ENCODE results near the gene GRIK3. TPM values are rescaled to one million over a fixed set of nuclear protein-coding genes. Genes with fewer than 3 reads are reported as not detected.

GRIK3 gene
- polyA plus RNA-seq, 2 of the 4 experiments (the other 2 are of a cell fraction), result not detected

DNA sequence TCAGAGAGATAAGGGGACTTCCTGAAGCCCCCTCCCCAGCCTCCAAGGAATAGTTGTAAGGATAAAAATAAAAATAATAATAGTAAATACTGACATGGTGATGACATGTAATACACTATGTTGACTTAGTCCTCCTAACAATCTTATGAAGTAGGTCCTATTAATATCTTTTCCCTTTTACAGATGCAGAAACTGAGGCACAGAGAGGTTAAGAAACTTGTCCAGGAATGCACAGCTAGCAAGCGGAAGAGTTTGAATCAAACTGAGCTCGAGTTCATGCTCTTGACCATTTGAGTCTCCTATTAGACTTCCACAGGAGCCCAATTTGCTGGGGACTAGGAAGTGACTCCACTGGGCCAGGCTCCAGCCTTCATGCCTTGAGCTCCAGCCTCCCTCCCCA is 194.8 kb downstream of the GRIK3 start:
- no peak overlapping the region for H3K4me2 ChIP-seq
- FAIRE-seq, result no peak
- TF ChIP-seq ZNF302 (CRISPR knock-in tag; IDR thresholded peaks at IDR 0.05) (no peak), KDM5A (IDR thresholded peaks at IDR 0.05) (no peak), HOXB13 (CRISPR knock-in tag; IDR thresholded peaks at IDR 0.05; ENCODE audit: low read depth) (no peak), RARB (CRISPR knock-in tag; IDR thresholded peaks at IDR 0.05) (no peak), MAFK (IDR thresholded peaks at IDR 0.05; ENCODE audit: partially characterized antibody) (no peak), JUN (IDR thresholded peaks at IDR 0.05) (no peak), HEYL (CRISPR knock-in tag; IDR thresholded peaks at IDR 0.05) (no peak), FOSB (CRISPR knock-in tag; IDR thresholded peaks at IDR 0.05) (no peak), HMGXB4 (CRISPR knock-in tag; IDR thresholded peaks at IDR 0.05; ENCODE audit: borderline replicate concordance) (no peak), CTCF (IDR thresholded peaks at IDR 0.05) (no peak), POLR2A (IDR thresholded peaks at IDR 0.05; ENCODE audit: low read length) (no peak), EHMT2 (IDR thresholded peaks at IDR 0.05; ENCODE audit: low read depth) (no peak), ZC3H11A (IDR thresholded peaks at IDR 0.05) (no peak), CBX2 (IDR thresholded peaks at IDR 0.05; ENCODE audit: borderline replicate concordance, low read depth) (no peak), BHLHE40 (IDR thresholded peaks at IDR 0.05; ENCODE audit: low read depth, low read length) (no peak), TP53 (CRISPR knock-in tag; IDR thresholded peaks at IDR 0.05) (no peak), EHF (CRISPR knock-in tag; IDR thresholded peaks at IDR 0.05) (no peak), GATA3 (IDR thresholded peaks at IDR 0.05; ENCODE audit: borderline replicate concordance) (no peak), NFE2L2 (conservative IDR thresholded peaks at IDR 0.05; ENCODE audit: low read length) (no peak)
- TF ChIP-seq, protein P1, sequence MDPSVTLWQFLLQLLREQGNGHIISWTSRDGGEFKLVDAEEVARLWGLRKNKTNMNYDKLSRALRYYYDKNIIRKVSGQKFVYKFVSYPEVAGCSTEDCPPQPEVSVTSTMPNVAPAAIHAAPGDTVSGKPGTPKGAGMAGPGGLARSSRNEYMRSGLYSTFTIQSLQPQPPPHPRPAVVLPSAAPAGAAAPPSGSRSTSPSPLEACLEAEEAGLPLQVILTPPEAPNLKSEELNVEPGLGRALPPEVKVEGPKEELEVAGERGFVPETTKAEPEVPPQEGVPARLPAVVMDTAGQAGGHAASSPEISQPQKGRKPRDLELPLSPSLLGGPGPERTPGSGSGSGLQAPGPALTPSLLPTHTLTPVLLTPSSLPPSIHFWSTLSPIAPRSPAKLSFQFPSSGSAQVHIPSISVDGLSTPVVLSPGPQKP (IDR thresholded peaks at IDR 0.05; ENCODE audit: low read depth, low read length), result no peak
- ChIA-PET CTCF (interaction anchor here (1.0 kb wide), 1 partner anchor 12 kb away, joined by 3 read pairs; no protein-coding TSS in a partner anchor), POLR2A (no interaction called here)
- 17% methylated on average over 2 of the region's 2 CpGs for WGBS (ENCODE audit: missing lambda C conversion rate)
- H3K4me3 ChIP-seq, result no peak overlapping the region
- no peak for ATAC-seq
- no peak overlapping the region for H3K27ac ChIP-seq
- H3K4me1 ChIP-seq, result no peaks in the 10 kb centered on the region
- DNase-seq (ENCODE audit: low read depth in 1 of 2, low spot score in 1 of 2), result no peak
- H3K9me3 ChIP-seq, result no peaks in the 10 kb centered on the region

- Histone ChIP-seq H3K4me2 (no peak overlapping the region), H3K4me1 (no peaks in the 10 kb centered on the region), H3K9me3 (no peaks in the 10 kb centered on the region), H3K4me3 (no peak overlapping the region), H3K27ac (no peak overlapping the region)
- TF ChIP-seq ZFP36 (IDR thresholded peaks at IDR 0.05; ENCODE audit: borderline replicate concordance, partially characterized antibody) (no peak), MAFK (IDR thresholded peaks at IDR 0.05; ENCODE audit: partially characterized antibody) (no peak), PBX3 (IDR thresholded peaks at IDR 0.05) (no peak), MYC (IDR thresholded peaks at IDR 0.05; ENCODE audit: borderline replicate concordance, low read length) (no peak), CBX2 (IDR thresholded peaks at IDR 0.05; ENCODE audit: borderline replicate concordance, low read depth) (no peak), RAD21 (conservative IDR thresholded peaks at IDR 0.05 in 1 of 2, IDR thresholded peaks at IDR 0.05 in 1 of 2) (no peak), MAZ (IDR thresholded peaks at IDR 0.05; ENCODE audit: borderline replicate concordance, low read depth, low read length) (no peak), EHF (CRISPR knock-in tag; IDR thresholded peaks at IDR 0.05) (no peak), HOXA7 (CRISPR knock-in tag; IDR thresholded peaks at IDR 0.05) (no peak), RNF2 (IDR thresholded peaks at IDR 0.05; ENCODE audit: borderline replicate concordance, low read depth) (no peak), HEYL (CRISPR knock-in tag; IDR thresholded peaks at IDR 0.05) (no peak), E2F6 (IDR thresholded peaks at IDR 0.05; ENCODE audit: borderline replicate concordance, low read depth) (no peak), POLR2A (IDR thresholded peaks at IDR 0.05; ENCODE audit: low read length) (no peak), HMGXB4 (CRISPR knock-in tag; IDR thresholded peaks at IDR 0.05; ENCODE audit: borderline replicate concordance) (no peak), ZC3H11A (IDR thresholded peaks at IDR 0.05) (no peak), KDM1A (IDR thresholded peaks at IDR 0.05; ENCODE audit: low read depth) (no peak)
- 36% methylated on average over 6 of the region's 8 CpGs for WGBS (ENCODE audit: missing lambda C conversion rate)
- DNase-seq (ENCODE audit: low read depth in 1 of 2, low spot score in 1 of 2) (no peak), FAIRE-seq (no peak), ATAC-seq (no peak)
- ChIA-PET CTCF (interaction anchor here (1.0 kb wide), 1 partner anchor 12 kb away, joined by 3 read pairs; no protein-coding TSS in a partner anchor), POLR2A (no interaction called here)
Measured at GRCh38 chr1:36838888-36839287, 195.4 kb downstream of the GRIK3 start.
